Suprapubic skin (tissue), 3 donors: ENCODE measurements around the gene CFAP410.

Source experiments
- EP300 ChIP-seq: sonication (generic); formaldehyde crosslinking; IDR thresholded peaks from one replicate; pipeline ENCODE4 v1.6.1; 2017; ENCODE audit warnings: antibody characterized with exemption
- POLR2A ChIP-seq, 2 donors: fragments of 450-650 bp; IDR thresholded peaks; one replicate each; pipeline ENCODE4 v1.6.1; 2017; ENCODE audit warnings: antibody characterized with exemption in 2 of 2, mild to moderate bottlenecking in 2 of 2, moderate library complexity in 2 of 2
- TF ChIP-seq, protein P1 (sequence below), 2 donors: fragments of 200-600 bp in 1 of 2; fragments of 450-650 bp in 1 of 2; sonication (generic) in 1 of 2; IDR thresholded peaks; one replicate each; pipeline ENCODE4 v1.5.1; 2016 to 2019; ENCODE audit warnings: antibody characterized with exemption in 2 of 2, mild to moderate bottlenecking in 1 of 2, moderate library complexity in 1 of 2

DNA sequence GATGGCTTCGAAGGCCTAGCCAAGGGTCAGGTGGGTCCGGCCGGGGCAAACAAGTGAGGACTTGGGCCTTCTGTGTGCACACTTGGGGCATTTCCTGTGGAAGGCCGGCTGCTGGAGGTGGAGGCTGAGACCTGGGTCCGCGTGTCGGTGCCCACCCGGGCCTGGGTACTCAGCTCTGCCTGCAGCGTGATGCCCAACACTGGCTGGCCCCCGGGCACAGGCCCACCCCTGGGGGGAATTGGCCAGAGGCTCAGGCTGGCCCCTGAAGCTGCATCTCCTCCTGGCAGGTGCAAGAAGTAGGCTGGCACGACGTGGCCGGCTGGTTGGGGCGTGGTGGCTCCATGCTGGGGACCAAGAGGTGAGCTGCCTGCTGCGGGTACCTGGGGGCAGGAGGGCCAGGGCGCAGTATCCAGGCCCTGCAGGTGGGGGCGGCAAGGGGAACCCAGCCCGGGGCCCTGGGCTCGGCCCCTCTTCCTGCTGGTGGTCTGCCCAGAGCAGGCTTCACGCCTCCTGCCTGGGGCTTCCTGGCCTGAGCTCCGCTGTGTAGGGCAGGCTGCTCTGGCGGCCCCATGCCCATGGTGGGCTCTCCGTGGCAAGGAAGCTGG is 17.2 kb downstream of the CFAP410 start:
- TF ChIP-seq, protein P1, sequence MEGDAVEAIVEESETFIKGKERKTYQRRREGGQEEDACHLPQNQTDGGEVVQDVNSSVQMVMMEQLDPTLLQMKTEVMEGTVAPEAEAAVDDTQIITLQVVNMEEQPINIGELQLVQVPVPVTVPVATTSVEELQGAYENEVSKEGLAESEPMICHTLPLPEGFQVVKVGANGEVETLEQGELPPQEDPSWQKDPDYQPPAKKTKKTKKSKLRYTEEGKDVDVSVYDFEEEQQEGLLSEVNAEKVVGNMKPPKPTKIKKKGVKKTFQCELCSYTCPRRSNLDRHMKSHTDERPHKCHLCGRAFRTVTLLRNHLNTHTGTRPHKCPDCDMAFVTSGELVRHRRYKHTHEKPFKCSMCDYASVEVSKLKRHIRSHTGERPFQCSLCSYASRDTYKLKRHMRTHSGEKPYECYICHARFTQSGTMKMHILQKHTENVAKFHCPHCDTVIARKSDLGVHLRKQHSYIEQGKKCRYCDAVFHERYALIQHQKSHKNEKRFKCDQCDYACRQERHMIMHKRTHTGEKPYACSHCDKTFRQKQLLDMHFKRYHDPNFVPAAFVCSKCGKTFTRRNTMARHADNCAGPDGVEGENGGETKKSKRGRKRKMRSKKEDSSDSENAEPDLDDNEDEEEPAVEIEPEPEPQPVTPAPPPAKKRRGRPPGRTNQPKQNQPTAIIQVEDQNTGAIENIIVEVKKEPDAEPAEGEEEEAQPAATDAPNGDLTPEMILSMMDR (IDR thresholded peaks at IDR 0.05), result no peak
- TF ChIP-seq POLR2A (IDR thresholded peaks at IDR 0.05) (no peak), EP300 (no peak)
